GM19240 (cell line): Measurements from ENCODE around the gene APBB2.

Experiments used
- DNase-seq: peaks from one replicate; pipeline ENCODE4 v3.0.0; 2011; ENCODE audit warnings: low spot score; ENCODE audit not compliant: insufficient read length

The APBB2 gene

GRCh38 chr4:41110050-41110449 is 104.3 kb downstream of the APBB2 start:
- no peak for DNase-seq

- DNase-seq: no peak
Measured at GRCh38 chr4:41108481-41108880, 105.9 kb downstream of the APBB2 start.

- DNase-seq: no peak
Measured at GRCh38 chr4:41106694-41107419, 107.5 kb downstream of the APBB2 start.

- no peak for DNase-seq
Measured at GRCh38 chr4:41106081-41106480, 108.3 kb downstream of the APBB2 start.

GRCh38 chr4:41104155-41104554 is 110.2 kb downstream of the APBB2 start:
- DNase-seq: no peak

- DNase-seq: no peak
Measured at GRCh38 chr4:41103657-41104056, 110.7 kb downstream of the APBB2 start.

GRCh38 chr4:41102414-41103092 is 111.8 kb downstream of the APBB2 start:
- DNase-seq: no peak

GRCh38 chr4:41098093-41099048 is 116.0 kb downstream of the APBB2 start:
- no peak for DNase-seq

- no peak for DNase-seq
Measured at GRCh38 chr4:41095973-41096372, 118.4 kb downstream of the APBB2 start.

GRCh38 chr4:41095192-41095872 is 119.0 kb downstream of the APBB2 start:
- no peak for DNase-seq

- no peak for DNase-seq
Measured at GRCh38 chr4:41092128-41092527, 122.2 kb downstream of the APBB2 start.

GRCh38 chr4:41081847-41082246 is 132.5 kb downstream of the APBB2 start:
- DNase-seq: no peak

GRCh38 chr4:41080976-41081375 is 133.4 kb downstream of the APBB2 start:
- DNase-seq: no peak

GRCh38 chr4:41079881-41080560 is 134.3 kb downstream of the APBB2 start:
- no peak for DNase-seq

- no peak for DNase-seq
Measured at GRCh38 chr4:41077628-41078027, 136.7 kb downstream of the APBB2 start.

- DNase-seq: no peak
Measured at GRCh38 chr4:41076481-41076880, 137.9 kb downstream of the APBB2 start.

- no peak for DNase-seq
Measured at GRCh38 chr4:41074215-41074614, 140.1 kb downstream of the APBB2 start.

- DNase-seq: no peak
Measured at GRCh38 chr4:41072021-41072777, 142.1 kb downstream of the APBB2 start.

GRCh38 chr4:41070516-41071281 is 143.6 kb downstream of the APBB2 start:
- DNase-seq: no peak
